ENCODE data around the gene ITGB7.
"Not testable (repeated sequence)": the region's sequence is repeated elsewhere in the genome, so short reads cannot be mapped to it uniquely, and the experiment has no call there.

The ITGB7 gene

GRCh38 chr12:53195516-53196420, 11.3 kb downstream of the ITGB7 start:
- DNase-seq: no peak

GRCh38 chr12:53194973-53195372, 12.1 kb downstream of the ITGB7 start:
- no peak for DNase-seq

- no peak for DNase-seq
Measured at GRCh38 chr12:53193985-53194716, 12.9 kb downstream of the ITGB7 start.

- DNase-seq: no peak
Measured at GRCh38 chr12:53193040-53193439, 14.0 kb downstream of the ITGB7 start.

- DNase-seq: no peak
Measured at GRCh38 chr12:53192531-53193021, 14.5 kb downstream of the ITGB7 start.

GRCh38 chr12:53191885-53192530, 15.0 kb downstream of the ITGB7 start:
- DNase-seq: no peak

- no peak for DNase-seq
Measured at GRCh38 chr12:53191096-53191884, 15.8 kb downstream of the ITGB7 start.

- no peak for DNase-seq
Measured at GRCh38 chr12:53190108-53190729, 16.8 kb downstream of the ITGB7 start.

- no peak for DNase-seq
Measured at GRCh38 chr12:53187145-53187899, 19.7 kb downstream of the ITGB7 start.

- no peak for DNase-seq
Measured at GRCh38 chr12:53186745-53187144, 20.3 kb downstream of the ITGB7 start.

- no peak for DNase-seq
Measured at GRCh38 chr12:53185582-53186153, 21.4 kb downstream of the ITGB7 start.

GRCh38 chr12:53184828-53185227, 22.2 kb downstream of the ITGB7 start:
- no peak for DNase-seq

GRCh38 chr12:53182903-53183302, 24.1 kb downstream of the ITGB7 start:
- DNase-seq: no peak

GRCh38 chr12:53181935-53182334, 25.1 kb downstream of the ITGB7 start:
- no peak for DNase-seq

GRCh38 chr12:53180931-53181645, 26.0 kb downstream of the ITGB7 start:
- peak; percentile 70 for DNase-seq

- peak; percentile 97 for DNase-seq
Measured at GRCh38 chr12:53180220-53180930, 26.7 kb downstream of the ITGB7 start, which contains the start of the genes CSAD and ZNF740. Gene CSAD, minus strand, starts transcription at chr12:53180925. Its CDS starts 7,455 bp downstream, at chr12:53173470. Gene ZNF740, plus strand, starts transcription at chr12:53180722. Its CDS starts 1,262 bp downstream, at chr12:53181984.

GRCh38 chr12:53179687-53180219, 27.3 kb downstream of the ITGB7 start:
- DNase-seq: no peak

- DNase-seq: not testable (repeated sequence)
Measured at GRCh38 chr12:53178803-53179202, 28.2 kb downstream of the ITGB7 start.

GRCh38 chr12:53177447-53177846, 29.6 kb downstream of the ITGB7 start:
- not testable (repeated sequence) for DNase-seq
